ENCODE results near the gene PITPNC1. TPM values are rescaled to one million over a fixed set of nuclear protein-coding genes. Genes with fewer than 3 reads are reported as not detected.
A peak's percentile ranks its signal among the peaks of the same experiment; 100 is the strongest.

PITPNC1 gene
- total and polyA plus RNA-seq, 2 of the 13 experiments (the other 11 are each of a cell fraction or from before 2014, with no cell fraction given): 4.1 to 5.7 TPM

- TF ChIP-seq ZNF33A (CRISPR knock-in tag; IDR thresholded peaks at IDR 0.05; ENCODE audit: borderline replicate concordance) (no peak; the same call in 1 of the 2 replicates), CBX5 (CRISPR knock-in tag; IDR thresholded peaks at IDR 0.05; ENCODE audit: borderline replicate concordance) (peak; percentile 48; the same call in 1 of the 2 replicates), FOSL1 (CRISPR knock-in tag; IDR thresholded peaks at IDR 0.05; ENCODE audit: borderline replicate concordance) (no peak), MAF1 (CRISPR knock-in tag; IDR thresholded peaks at IDR 0.05; ENCODE audit: borderline replicate concordance) (peak; percentile 65; the same call in 1 of the 2 replicates), ZBTB1 (CRISPR knock-in tag; IDR thresholded peaks at IDR 0.05; ENCODE audit: borderline replicate concordance) (no peak; the same call in 1 of the 2 replicates), RBM39 (IDR thresholded peaks at IDR 0.05; ENCODE audit: low read depth, low read length, poor library complexity, severe bottlenecking) (peak; percentile 97), MEIS2 (CRISPR knock-in tag; IDR thresholded peaks at IDR 0.05) (peak; percentile 87; the same call in 1 of the 2 replicates), ZBTB7B (CRISPR knock-in tag; IDR thresholded peaks at IDR 0.05) (peak; percentile 84), ZBTB14 (CRISPR knock-in tag; IDR thresholded peaks at IDR 0.05) (peak; percentile 67), ATM (IDR thresholded peaks at IDR 0.05; ENCODE audit: borderline replicate concordance) (no peak), ZNF513 (CRISPR knock-in tag; conservative IDR thresholded peaks at IDR 0.05) (peak; percentile 79; the same call in 1 of the 2 replicates), MLX (CRISPR knock-in tag; IDR thresholded peaks at IDR 0.05) (peak; percentile 68; the same call in 1 of the 2 replicates), ZNF230 (CRISPR knock-in tag; IDR thresholded peaks at IDR 0.05) (peak; percentile 96), ZNF607 (CRISPR knock-in tag; IDR thresholded peaks at IDR 0.05; ENCODE audit: borderline replicate concordance) (peak; percentile 88; the same call in 1 of the 2 replicates), ZNF788 (CRISPR knock-in tag; IDR thresholded peaks at IDR 0.05; ENCODE audit: borderline replicate concordance) (peak; percentile 100), ZSCAN29 (CRISPR knock-in tag; conservative IDR thresholded peaks at IDR 0.05) (peak; percentile 72; the same call in 1 of the 2 replicates), ZFY (CRISPR knock-in tag; IDR thresholded peaks at IDR 0.05) (peak; percentile 97), ZNF33B (CRISPR knock-in tag; IDR thresholded peaks at IDR 0.05) (peak; percentile 89), ZNF484 (CRISPR knock-in tag; IDR thresholded peaks at IDR 0.05; ENCODE audit: borderline replicate concordance, low read depth) (no peak), HOXA7 (CRISPR knock-in tag; IDR thresholded peaks at IDR 0.05) (no peak), ZNF83 (CRISPR knock-in tag; IDR thresholded peaks at IDR 0.05; ENCODE audit: borderline replicate concordance) (no peak), LRRFIP1 (CRISPR knock-in tag; conservative IDR thresholded peaks at IDR 0.05) (no peak; the same call in 1 of the 2 replicates), PHF21A (CRISPR knock-in tag; IDR thresholded peaks at IDR 0.05) (peak; percentile 93)
Observed at GRCh38 chr17:67717624-67718324, 340.7 kb downstream of the PITPNC1 start, which contains the start of gene NOL11 (continued).
